HG02610 (cell line): ENCODE measurements around the gene RNF144A.

Experiments
- ATAC-seq: cut with Tn5 transposase; IDR thresholded peaks from one replicate; pipeline ENCODE4 v1.9.1; 2021; ENCODE audit warnings: mild to moderate bottlenecking, moderate library complexity; ENCODE audit not compliant: unreplicated experiment

The RNF144A gene

DNA sequence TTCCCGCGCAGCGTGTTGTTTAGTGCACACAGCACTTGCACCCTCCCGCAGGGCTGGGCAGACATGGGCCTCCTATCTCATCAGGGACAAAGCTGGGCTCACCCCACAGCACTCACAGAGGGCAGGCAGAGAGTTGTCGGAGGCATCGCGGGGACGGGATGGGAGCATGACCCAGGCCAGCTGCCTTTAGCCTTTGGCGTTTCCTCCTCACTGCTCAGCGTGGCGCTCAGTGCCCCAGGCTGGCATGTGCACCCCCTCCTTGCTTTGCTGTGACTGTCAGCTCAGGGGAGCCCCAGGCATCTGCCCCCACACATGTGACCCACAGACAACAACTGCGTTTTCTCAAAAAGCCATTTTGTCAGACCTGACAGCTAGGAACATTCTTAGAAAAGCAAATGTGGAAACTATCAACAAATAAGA is 101.1 kb downstream of the RNF144A start:
- no peak for ATAC-seq

DNA sequence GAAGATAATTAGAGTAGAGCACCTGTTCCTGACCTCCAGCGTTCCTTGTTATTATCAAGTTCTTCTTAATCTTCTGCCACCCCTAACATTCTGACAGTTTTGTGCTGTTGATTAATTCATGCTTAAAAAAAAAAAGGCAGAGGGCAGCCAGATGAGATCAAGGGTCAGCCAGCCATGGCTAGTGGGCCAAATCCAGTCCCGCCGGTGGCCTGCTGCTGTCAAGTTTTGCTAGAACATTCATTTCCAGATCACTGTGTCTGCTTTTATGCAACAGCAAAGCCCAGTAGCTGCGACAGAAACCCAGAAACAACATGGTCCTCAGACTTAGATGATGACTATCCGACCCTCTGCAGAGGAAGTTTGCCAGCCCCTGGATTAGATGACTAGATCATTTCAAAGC is 101.6 kb downstream of the RNF144A start:
- ATAC-seq, result no peak

DNA sequence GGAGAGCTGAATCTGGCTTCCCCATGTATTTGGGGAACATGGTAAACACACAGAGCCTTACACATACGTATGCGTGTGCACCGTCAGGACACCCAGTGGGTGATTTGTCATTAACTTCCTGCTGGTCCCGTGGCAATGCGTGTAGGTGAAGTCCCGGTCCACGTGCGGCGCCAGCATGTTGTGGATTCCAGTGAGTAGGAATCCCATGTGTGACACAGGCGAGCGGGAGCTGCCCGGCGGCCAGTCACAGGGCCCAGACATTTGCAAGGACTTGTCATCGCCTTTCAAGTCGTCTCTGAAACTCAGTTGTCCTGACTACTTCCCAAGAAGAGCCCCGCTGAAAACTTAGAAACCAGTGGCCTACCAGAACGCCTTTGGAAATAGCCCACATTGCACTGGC is 102.0 kb downstream of the RNF144A start:
- no peak for ATAC-seq

DNA sequence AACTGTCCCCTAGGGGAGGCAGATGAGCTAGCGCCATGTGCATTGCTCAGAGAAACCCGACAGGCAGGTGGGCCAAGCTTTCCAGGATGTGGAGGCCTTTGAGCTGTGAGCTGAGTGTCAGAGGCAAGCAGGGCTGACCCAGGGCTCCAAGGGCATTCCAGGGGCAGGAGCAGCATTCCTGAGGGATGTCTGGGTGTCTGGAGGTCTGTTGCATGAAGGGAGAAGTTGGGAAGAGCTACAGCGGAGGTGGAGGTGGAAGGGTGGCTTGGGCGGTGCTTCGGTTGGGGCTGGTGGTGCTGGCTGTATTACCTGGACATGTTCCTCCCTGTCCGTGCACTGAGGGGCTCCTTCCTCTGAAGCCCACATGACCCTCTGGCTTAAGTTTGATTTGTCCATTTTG is 102.8 kb downstream of the RNF144A start:
- ATAC-seq, result no peak

DNA sequence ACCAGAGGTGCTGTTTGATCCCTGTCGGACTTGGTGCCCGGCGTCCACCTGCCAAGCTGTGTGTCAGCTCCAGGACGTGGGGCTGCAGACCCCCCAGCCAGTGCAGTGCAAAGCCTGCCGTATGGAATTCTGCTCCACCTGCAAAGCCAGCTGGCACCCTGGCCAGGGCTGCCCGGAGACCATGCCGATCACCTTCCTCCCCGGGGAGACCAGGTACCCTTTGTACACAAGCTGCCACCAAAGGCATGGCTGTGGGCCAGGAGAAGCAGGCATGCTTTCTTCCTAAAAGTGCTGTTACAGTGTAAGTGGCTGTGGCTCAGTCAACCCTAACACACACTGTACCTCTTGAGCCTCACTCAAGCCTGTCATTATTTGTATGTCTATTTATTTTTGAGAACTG is 103.3 kb downstream of the RNF144A start:
- no peak for ATAC-seq

DNA sequence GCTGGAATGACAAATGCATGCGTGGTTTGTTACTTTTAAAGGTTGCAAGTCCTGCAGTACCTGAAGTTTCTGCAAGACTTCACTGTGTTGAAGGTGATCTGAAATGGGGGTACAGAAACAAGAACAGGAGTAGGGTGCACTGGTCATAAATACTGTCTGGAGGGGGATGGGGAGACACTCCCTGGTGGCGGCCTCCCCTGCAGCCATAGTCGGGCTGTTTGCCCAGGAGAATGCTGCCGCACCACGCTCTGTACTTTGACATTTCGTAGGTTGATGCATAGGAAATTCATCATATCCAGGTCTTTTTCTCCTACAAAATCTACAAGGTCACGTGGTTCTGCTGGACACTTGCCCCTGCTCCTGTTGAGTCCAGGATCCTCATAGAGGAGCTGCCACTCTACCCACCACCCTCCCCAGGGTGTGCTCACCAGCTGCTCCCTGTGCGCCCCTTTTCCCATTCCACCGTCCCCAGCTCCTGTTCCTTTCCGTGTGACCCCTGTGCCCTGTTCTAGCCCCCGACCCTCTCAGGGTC is 103.8 kb downstream of the RNF144A start:
- ATAC-seq, result no peak

DNA sequence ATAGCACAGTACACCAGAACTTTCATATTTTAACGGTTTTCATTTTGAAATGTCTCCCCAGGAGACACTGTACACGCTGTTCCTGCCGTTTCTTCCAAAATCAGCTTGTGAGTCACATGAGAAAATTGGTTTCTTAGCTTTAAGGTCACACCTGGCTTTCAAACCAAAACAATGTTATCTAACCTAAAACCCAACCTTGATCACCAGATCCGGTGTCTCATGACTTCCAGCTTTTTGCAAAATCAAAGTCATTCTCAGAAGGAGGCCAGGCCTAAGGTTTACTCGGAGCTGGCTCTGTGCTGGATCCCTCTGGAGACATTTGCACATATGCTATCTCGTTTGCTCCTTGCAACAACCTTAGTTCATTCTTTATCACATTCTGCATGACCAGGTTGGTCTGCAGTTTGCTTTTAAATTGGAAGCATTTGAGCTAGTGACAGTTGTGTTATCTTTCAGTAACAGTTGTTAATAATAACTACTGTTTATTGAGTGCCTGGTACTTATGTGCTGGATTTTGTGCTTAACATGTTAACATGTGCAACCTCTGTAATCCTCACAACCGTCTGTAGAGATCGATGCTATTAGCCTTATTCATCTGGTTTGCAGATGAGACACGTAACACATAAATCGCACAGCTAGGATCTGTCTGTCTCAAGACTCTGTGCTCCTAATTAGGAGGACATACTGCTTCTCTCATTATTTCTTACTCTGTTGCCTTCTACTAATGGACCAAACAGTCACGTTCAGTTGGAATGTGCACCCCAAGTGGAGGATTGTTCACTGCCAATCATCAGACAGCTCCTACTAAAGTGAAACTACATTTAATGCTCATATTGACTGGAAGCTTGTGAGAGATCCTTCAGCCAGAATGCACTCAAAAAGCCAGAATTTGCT is 105.5 kb downstream of the RNF144A start:
- ATAC-seq, result no peak

DNA sequence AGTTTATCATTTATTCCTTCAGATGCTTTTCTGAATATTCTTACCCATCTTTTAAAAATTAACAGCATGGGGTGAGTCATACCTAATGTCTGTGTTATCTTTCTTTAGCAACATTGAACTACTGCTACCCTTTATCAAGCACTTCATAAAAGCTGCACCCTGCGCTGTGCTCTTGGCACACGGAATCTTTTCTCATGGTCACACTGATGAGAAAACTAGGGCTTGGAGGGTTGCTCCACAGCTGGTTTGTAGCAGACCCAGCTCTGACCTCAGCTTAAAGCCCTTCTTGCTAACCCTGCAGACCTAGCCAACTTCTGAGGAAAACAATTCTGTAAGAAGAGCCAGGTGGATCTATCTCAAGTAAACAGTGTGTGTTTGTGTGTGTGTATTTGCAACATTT is 106.3 kb downstream of the RNF144A start:
- no peak for ATAC-seq

DNA sequence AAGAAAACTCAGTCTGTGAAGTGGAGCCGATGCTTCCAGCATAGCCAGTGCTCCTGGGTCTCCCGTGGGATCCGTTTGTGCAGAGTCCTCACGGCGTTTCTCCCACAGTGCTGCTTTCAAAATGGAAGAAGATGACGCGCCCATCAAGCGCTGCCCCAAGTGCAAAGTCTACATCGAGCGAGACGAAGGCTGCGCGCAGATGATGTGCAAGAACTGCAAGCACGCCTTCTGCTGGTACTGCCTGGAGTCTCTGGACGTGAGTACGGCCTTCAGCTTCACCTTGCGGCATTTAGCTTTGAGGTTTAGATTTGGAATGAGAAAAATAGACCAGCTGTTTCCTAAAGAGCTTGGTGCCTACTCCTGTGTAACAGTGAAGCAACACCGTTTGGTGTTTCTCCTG is 107.0 kb downstream of the RNF144A start:
- no peak for ATAC-seq

DNA sequence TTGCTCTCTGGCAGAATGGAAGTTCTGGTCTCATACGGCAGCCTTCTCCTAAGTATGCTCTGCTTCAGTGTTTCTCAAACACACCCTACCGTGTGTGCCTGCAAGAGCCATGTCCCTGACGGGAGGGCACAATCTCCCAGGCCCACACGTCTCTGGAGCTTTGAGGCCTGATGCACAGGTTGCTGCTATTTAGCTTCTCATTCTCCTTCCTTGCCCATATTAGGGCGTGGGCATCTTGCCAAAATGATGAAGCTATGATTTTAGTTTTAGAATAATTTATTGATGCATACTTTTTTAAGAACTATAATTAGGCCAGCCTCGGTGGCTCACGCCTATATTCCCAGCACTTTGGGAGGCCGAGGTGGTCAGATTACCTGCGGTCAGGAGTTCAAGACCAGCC is 107.9 kb downstream of the RNF144A start:
- no peak for ATAC-seq

DNA sequence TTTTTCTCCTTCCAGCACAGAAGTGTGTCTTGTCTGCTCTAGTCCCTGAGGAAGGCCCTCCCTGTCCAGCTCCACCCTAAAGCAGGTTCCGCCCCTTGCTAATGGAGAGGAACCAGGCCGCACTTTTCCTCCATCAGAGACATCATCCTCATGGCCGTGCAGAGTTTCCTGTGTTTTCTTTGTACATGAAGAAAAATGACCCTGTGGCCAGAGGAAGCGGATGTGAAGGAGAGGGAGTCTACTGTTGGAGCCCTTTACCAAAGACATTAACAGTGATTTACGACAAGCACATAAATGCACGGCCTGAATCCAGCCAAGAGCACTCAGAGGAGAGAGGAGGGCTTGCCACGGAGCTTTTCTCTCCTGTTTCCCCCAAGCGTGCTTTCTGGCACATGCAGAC is 109.5 kb downstream of the RNF144A start:
- no peak for ATAC-seq

DNA sequence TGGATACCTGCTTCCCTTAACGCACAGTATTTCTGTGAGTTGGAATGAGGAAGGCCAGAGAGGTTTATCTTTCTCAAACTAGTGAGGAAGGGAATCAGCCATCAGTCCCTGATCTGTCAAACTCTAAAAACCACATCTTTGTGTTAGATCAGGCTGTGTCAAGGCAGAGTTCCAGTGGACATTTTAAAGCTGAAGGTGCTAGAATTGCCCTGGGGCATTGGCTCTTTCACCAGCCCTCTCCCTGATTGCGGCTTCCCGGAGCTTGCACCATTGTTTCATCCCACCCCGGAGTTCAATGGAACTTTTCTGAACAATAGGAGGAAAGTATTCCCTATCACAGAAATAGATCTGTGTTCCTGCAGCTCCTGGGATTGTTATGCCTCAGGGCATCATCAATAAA is 110.2 kb downstream of the RNF144A start:
- ATAC-seq, result no peak

DNA sequence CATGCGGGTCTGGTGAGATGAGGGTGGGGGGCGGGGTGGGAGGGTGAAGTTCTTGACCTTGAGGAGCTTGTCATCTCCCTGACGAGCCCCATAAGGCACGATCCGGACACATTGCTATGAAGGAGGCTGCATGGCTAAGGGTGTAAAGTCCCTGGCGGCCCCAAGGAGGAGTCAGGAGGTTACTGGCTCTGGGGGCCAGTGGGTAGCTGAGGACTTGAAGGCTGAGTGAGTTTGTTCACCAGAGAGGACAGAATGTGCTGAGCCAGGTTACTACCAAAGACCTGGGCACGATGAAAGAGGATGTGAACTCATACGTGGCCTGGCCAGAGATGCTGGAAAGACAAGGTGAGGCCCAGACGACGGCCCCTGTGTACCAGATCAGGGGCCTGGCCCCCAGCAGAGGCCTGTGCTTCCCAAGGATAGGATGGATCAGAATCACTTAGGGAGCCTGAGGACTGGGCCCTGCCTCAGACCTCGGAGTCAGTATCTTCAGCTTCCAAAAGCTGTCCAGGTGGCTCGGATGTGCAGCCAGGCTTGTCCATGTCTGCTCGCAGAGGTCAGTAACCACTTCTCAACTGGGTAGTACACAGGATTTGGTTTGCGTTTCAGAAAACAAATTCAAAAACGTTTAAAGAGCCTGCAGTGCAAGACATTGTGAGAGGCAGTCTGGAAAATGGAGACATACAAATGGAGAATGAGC is 110.9 kb downstream of the RNF144A start:
- no peak for ATAC-seq

DNA sequence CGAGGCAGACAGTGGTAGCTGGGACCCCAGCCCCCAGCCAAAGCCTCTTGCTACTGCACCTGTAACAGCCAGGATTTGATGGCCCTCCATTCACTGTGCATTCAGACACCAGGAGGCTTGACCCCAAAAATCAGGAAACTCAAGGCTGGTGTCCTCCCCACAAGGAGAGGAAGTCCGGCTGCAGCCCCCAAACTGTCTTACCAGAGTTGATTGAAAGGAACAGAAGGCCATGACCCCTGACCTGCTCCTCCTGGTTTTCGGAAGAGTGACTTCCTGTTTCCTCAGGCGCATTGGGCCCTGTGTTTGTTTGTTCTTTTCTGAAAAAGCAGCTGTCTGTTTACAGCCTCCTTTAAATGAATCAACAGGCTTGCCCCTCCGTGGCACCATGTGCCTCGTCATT is 111.6 kb downstream of the RNF144A start:
- no peak for ATAC-seq

DNA sequence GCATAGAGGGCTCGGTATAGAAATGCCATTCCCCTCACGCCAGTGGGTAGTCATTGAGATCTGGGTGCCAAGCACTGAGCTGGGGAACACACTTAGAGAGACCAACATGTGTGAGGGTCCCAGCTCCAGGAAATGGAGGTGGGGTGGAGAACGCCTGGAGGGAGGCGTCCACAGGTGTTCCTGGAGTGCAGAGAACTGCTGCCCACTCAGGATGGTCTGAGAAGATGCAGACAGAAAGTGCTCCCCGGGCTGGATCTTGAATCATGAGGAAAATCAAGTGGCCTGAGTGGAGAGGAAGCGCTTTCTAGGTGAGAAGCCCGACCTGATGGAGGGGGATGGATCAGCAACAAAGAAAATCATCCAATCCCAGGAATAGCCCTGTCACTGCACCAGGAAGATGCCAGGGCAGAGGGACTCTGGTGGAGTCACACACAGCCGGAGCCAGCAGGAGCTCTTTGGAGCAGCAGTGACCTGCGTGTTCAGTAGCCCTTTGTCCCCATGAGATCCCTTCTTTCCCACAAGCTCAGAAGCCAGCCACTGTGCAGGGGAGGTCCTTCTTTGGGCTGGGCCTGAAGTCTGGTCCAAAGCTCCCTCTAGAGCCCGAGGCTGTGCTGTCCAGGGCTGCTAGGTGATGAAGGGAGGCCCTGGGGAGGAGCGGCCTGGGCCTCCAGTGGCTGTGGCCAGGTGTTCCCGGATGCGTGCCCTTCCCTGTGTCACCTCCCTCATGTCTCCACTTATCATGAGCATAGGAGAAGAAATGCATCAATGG is 112.3 kb downstream of the RNF144A start:
- ATAC-seq, result no peak

DNA sequence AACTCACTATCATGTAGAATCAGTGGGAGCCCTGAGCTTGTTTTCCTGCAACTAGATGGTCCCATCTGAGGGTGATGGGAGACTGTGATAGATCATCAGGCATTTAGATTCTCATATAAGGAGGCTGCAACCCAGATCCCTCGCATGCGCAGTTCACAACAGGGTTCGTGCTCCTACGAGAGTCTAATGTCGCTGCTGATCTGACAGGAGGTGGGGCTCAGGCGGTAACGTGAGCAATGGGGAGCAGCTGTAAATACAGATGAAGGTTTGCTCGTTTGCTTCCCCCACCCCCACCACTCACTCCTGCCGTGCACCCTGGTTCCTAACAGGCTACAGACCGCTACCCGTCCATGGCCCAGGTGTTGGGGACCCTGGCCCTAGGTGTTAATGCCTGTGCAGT is 113.6 kb downstream of the RNF144A start:
- no peak for ATAC-seq

DNA sequence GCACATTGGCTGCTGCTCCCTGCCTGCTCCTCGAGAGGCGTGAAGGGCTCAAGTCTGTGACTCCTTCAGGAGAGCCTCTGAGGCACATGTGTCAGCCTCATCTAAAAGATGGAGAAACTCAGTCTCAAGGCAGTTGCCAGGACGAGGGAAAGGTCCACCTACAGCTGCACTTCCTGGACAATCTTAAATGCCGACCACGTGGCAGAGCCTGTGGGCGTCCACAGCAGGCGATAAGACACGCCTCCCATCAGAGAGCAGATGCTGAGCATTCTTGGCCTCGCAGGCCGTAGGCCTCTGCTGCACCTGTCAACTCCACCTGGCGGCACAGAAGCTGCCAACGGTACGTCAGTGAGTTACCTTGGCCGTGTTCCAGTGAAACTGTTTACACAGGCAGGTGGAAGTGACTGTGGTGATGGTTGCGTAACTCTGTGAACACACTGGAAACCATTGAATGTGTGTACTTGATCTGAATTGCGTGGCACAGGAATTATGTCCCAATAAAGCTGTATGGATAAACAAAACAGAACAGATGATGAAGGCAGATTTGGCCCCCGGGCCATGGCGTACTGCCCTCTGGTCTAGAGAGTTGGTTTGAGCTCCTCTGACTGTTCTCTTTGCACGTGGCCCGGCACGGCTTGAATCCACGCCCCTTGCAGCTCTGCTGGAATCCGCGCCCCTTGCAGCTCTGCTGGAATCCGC is 114.5 kb downstream of the RNF144A start:
- no peak for ATAC-seq

DNA sequence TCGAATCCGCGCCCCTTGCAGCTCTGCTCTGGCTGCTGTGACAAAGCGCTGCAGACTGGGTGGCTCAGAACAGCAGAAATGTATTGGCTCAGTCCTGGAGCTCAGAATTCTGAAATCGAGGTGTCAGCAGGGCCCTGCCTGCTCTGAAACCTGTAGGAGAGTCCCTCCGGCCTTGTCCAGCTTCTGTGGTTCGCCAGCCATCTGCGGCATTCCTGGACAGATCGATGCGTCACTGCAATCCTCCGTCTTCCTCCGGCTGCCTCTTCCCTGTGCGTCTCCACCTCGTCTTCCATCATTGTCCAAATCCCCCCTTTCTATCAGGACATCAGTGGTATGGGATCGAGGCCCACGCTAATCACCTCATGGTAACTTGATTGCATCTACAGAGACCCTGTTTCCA is 115.2 kb downstream of the RNF144A start:
- ATAC-seq, result no peak

DNA sequence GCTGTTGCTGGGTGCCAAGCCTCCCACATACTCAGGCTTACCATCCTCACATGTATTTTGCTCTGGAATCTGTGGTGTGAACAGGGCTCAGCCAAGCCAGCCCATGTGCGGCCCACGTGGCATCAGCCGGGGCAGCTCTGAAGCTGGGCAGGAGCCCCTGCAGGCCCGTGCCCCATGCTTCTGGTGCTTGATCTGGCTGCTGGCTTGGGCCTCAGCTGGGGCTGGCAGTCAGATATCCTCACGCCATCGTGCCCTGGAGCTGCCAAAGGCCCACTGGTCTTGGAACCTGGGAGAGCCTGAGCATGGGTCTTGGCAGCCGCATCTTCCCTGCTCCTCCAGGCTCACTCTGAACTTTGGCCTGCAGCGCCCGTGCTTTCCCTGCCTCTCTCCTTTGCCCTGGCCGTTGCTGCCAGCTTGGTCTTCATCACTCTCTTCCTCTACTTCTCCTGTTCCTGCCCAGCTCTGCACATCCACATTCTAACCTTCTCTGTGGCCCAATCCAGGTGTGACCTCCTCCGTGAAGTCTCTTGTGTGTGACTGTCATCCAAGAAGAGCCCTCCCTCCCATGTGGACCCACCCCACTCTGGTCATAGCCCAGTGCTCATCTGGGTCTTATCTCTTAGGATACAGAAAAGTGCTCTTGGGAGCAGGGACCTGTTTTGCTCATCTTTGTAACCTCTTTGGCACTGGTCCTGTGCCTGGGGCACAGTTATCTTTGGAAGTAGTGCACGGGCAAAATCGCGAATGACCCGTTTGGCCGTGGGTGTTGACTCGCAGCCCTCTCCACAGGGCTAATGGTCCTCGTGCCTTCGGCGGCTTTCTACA is 116.1 kb downstream of the RNF144A start:
- ATAC-seq, result no peak

DNA sequence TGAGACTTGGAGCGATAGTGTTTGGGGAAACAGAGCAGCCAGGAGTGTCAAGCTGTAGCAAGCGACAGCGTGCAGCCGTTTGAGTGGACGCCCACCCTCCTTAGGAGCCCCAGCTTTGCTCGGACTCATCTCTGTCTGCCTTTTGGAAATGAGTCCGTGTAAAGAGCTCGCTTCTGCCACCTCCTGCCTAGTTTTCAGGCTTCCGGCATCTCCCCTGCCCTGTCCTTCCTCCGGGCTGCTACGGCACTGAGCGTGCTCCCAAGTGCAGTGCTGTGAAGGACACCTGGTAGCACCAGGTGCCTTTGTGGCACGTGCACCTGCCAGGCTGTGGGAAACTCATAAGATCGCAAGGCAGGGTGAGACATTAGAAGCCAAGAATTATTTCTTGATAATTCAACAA is 117.1 kb downstream of the RNF144A start:
- ATAC-seq, result no peak
